HepG2 (cell line): ENCODE results near the gene VRK2. TPM values are rescaled to one million over a fixed set of nuclear protein-coding genes. Genes with fewer than 3 reads are reported as not detected.

Experiments
- AHDC1 ChIP-seq: sonication (generic); formaldehyde crosslinking; IDR thresholded peaks from 2 replicates; pipeline ENCODE4 v1.5.1; 2020; ENCODE audit warnings: mild to moderate bottlenecking, missing genetic modification reagents, borderline replicate concordance
- ESRRA ChIP-seq: sonication (generic); formaldehyde crosslinking; IDR thresholded peaks from 2 replicates; pipeline ENCODE4 v1.5.1; 2020; ENCODE audit warnings: mild to moderate bottlenecking, low read depth, missing genetic modification reagents
- GMEB1 ChIP-seq: sonication (generic); formaldehyde crosslinking; IDR thresholded peaks from 2 replicates; pipeline ENCODE4 v1.5.1; 2020; ENCODE audit warnings: missing genetic modification reagents, mild to moderate bottlenecking, borderline replicate concordance
- HCFC1 ChIP-seq: fragments of 150-350 bp; IDR thresholded peaks from 2 replicates; pipeline ENCODE4 v1.6.1; 2014; ENCODE audit warnings: low read depth, low read length
- HMG20A ChIP-seq: IDR thresholded peaks from 2 replicates; pipeline ENCODE4 v1.6.1; 2016; ENCODE audit warnings: borderline replicate concordance
- PHF20 ChIP-seq: sonication (generic); formaldehyde crosslinking; IDR thresholded peaks from 2 replicates; pipeline ENCODE4 v1.5.0; 2020; ENCODE audit warnings: mild to moderate bottlenecking, missing genetic modification reagents
- REST ChIP-seq, 2 experiments: IDR thresholded peaks; 2 replicates each; pipeline ENCODE4 v1.6.1; 2011 to 2012; ENCODE audit warnings: low read length in 2 of 2, borderline replicate concordance in 1 of 2, low read depth in 1 of 2, mild to moderate bottlenecking in 1 of 2, moderate library complexity in 1 of 2
- REXO4 ChIP-seq: sonication (generic); formaldehyde crosslinking; IDR thresholded peaks from 2 replicates; pipeline ENCODE4 v1.8.0; 2022; ENCODE audit warnings: missing genetic modification reagents, mild to moderate bottlenecking, borderline replicate concordance
- ZBTB49 ChIP-seq: sonication (generic); formaldehyde crosslinking; IDR thresholded peaks from 2 replicates; pipeline ENCODE4 v1.4.0; 2020; ENCODE audit warnings: missing genetic modification reagents, borderline replicate concordance
- ZNF468 ChIP-seq: sonication (generic); formaldehyde crosslinking; IDR thresholded peaks from 2 replicates; pipeline ENCODE4 v1.8.0; 2022; ENCODE audit warnings: mild to moderate bottlenecking, moderate library complexity, missing genetic modification reagents
- ZNF510 ChIP-seq: sonication (generic); formaldehyde crosslinking; IDR thresholded peaks from 2 replicates; pipeline ENCODE4 v1.4.0; 2020; ENCODE audit warnings: low read depth, mild to moderate bottlenecking, missing genetic modification reagents
- ZNF749 ChIP-seq: sonication (generic); formaldehyde crosslinking; IDR thresholded peaks from 2 replicates; pipeline ENCODE4 v1.8.0; 2022; ENCODE audit warnings: mild to moderate bottlenecking, missing genetic modification reagents, moderate library complexity, borderline replicate concordance
- ZNF883 ChIP-seq: sonication (generic); formaldehyde crosslinking; IDR thresholded peaks from 2 replicates; pipeline ENCODE4 v1.5.1; 2020; ENCODE audit warnings: mild to moderate bottlenecking, missing genetic modification reagents; ENCODE audit errors: not compliant biosample characterization
- ZSCAN31 ChIP-seq: sonication (generic); formaldehyde crosslinking; IDR thresholded peaks from 2 replicates; pipeline ENCODE4 v1.5.0; 2020; ENCODE audit warnings: low read depth, mild to moderate bottlenecking, missing genetic modification reagents
- polyA plus RNA-seq, 8 experiments: library from polyadenylated mRNA; depleted of rRNA in 3 of 8; stranded (reverse) in 7 of 8; unstranded in 1 of 8; fragments of >200 nt; fragmentation: Illumina TruSeq in 4 of 8; extraction: Trizol in 4 of 8; gene quantifications; 2 replicates each; pipeline versions ENCODE4 v1.2.1 to v1.2.3, GENCODE V29; 2011 to 2016; ENCODE audit warnings: low read depth in 4 of 8, missing spikeins in 1 of 8, mixed read lengths in 1 of 8; ENCODE audit not compliant: insufficient read depth in 1 of 8
- total RNA-seq, 5 experiments: library from RNA; depleted of rRNA; stranded (reverse); fragments of >200 nt; fragmentation: Illumina TruSeq; extraction: Trizol; gene quantifications; 2 replicates each; pipeline ENCODE4 v1.2.3, GENCODE V29; 2016; ENCODE audit warnings: low read depth in 1 of 5

Gene VRK2
- total and polyA plus RNA-seq, 2 of the 13 experiments (the other 11 are each of a cell fraction or from before 2014, with no cell fraction given): 13.3 to 29.1 TPM

- peak in 1 of 2 experiments; percentile 63; a peak in 1 of 4 replicates for TF ChIP-seq REST (IDR thresholded peaks at IDR 0.05; ENCODE audit: borderline replicate concordance in 1 of 2, low read depth in 1 of 2, low read length in 2 of 2)
- TF ChIP-seq AHDC1 (CRISPR knock-in tag): peak; percentile 37
- peak; percentile 84 for TF ChIP-seq GMEB1
- peak; percentile 80 for TF ChIP-seq ZNF749
- TF ChIP-seq ESRRA: peak; percentile 56
- TF ChIP-seq ZNF883: peak; percentile 98
- TF ChIP-seq ZBTB49 (CRISPR knock-in tag): peak; percentile 88
- peak; percentile 98 for TF ChIP-seq ZSCAN31 (CRISPR knock-in tag)
- peak; percentile 99 for TF ChIP-seq REXO4 (CRISPR knock-in tag)
- TF ChIP-seq ZNF510 (CRISPR knock-in tag): peak; percentile 98; the same call in 1 of the 2 replicates
- 0 out of 2 replicates have a peak, but pooled peaks have one; percentile 66 for TF ChIP-seq ZNF468 (CRISPR knock-in tag)
- no peak for TF ChIP-seq HCFC1
- TF ChIP-seq HMG20A (CRISPR knock-in tag): peak; percentile 82
- TF ChIP-seq PHF20 (CRISPR knock-in tag): peak; percentile 82
Measured at GRCh38 chr2:58046585-58047372, at the start of gene VRK2 (continued).
